Central memory CD8-positive, alpha-beta T cell (primary cell): ENCODE results near the gene SPPL2A.

Experiments used
- ATAC-seq: fragments of 150-1000 bp; cut with Tn5 transposase; replicated peaks from 2 replicates; pipeline ENCODE4 v1.10.0; 2022; ENCODE audit warnings: mild to moderate bottlenecking, moderate FRiP score, moderate number of reproducible peaks; ENCODE audit not compliant: poor library complexity, severe bottlenecking; ENCODE audit errors: extremely low read depth
- DNase-seq, 2 donors: peaks; one replicate each; pipeline ENCODE4 v3.0.0; 2021; ENCODE audit warnings: low spot score in 2 of 2
- H3K27ac Mint-ChIP-seq: one replicate; pipeline ENCODE4 v1.8.0; 2022; ENCODE audit warnings: low read depth, mild to moderate bottlenecking, moderate library complexity, mixed read lengths
- H3K27me3 Mint-ChIP-seq: one replicate; pipeline ENCODE4 v1.8.0; 2022; ENCODE audit warnings: mixed read lengths
- H3K36me3 Mint-ChIP-seq: one replicate; pipeline ENCODE4 v1.8.0; 2022; ENCODE audit warnings: mild to moderate bottlenecking, moderate library complexity, mixed read lengths; ENCODE audit not compliant: insufficient read depth
- H3K4me1 Mint-ChIP-seq: one replicate; pipeline ENCODE4 v1.8.0; 2022; ENCODE audit warnings: mixed read lengths
- H3K4me3 Mint-ChIP-seq: one replicate; pipeline ENCODE4 v1.8.0; 2022; ENCODE audit warnings: mild to moderate bottlenecking, moderate library complexity, mixed read lengths
- H3K9me3 Mint-ChIP-seq: one replicate; pipeline ENCODE4 v1.8.0; 2022; ENCODE audit warnings: mixed read lengths

SPPL2A gene

DNA sequence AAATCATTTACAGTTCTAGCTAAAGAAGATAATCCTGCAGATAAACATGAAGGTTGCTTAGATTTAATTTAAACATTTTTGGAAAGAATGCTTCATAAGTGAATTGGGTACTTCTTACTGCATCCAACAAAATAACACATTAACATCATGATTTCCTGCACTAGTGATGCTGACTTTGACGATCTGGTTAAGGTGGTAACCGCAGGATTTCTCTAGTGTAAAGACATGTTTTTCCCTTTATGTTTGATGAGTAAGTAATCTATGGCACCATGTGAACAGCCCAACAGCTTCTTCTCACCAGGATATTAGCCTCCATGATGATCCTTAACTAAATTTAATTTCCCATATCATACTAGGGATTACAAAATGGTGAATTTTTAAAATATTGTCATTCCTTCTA lies 14.1 kb downstream of the SPPL2A start:
- Mint-ChIP-seq H3K27ac (peak overlapping the region; percentile 18), H3K36me3 (peaks cover 28% of the 10 kb centered on the region), H3K27me3 (no peaks in the 10 kb centered on the region), H3K9me3 (no peaks in the 10 kb centered on the region), H3K4me3 (peak overlapping the region; percentile 7), H3K4me1 (peaks cover 27% of the 10 kb centered on the region)
- ATAC-seq (peak; percentile 95), DNase-seq (no peak)

DNA sequence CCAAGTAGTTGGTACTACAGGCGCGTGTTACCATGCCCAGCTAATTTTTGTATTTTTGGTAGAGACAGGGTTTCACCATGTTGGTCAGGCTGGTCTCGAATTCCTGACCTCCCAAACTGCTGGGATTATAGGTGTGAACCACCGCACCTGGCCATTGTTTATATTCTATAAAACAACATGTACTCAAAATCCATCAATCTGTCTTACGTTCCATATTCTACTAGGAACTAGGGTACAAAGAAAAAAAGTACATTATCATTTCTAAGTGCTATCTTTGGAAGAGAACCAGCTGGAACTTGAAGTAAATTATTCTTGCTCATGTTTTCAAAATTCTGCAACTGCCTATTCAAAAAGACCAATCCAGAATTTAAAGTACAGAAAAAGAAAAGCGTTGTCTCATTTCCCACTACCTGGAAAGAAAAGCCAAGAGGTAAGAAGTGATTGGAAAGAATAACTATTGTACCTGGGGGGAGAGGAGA lies 15.2 kb downstream of the SPPL2A start:
- Mint-ChIP-seq H3K36me3 (peaks cover 36% of the 10 kb centered on the region), H3K27me3 (no peaks in the 10 kb centered on the region), H3K4me3 (no peak overlapping the region), H3K9me3 (no peaks in the 10 kb centered on the region), H3K4me1 (peaks cover 26% of the 10 kb centered on the region), H3K27ac (no peak overlapping the region)
- DNase-seq, result no peak
- no peak for ATAC-seq

DNA sequence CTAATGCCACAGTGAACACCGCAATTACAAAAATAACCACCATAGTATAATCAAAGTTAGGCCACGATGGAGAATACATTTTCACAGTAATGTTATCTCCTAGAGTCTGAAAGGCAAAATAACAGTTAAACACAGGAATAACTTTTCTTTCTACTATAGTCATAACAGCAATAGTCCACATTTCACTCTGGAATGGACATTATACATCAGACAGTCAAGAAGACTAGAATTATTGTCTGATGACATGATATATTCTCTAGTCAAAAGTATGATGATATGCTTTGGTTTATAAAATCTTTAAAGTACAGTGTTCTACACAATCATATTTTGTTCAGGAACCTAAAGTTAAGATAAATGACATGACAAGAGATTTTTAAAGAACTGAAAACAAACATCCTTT lies 18.0 kb downstream of the SPPL2A start:
- Mint-ChIP-seq H3K27ac (no peak overlapping the region), H3K4me1 (peaks cover 18% of the 10 kb centered on the region), H3K9me3 (no peaks in the 10 kb centered on the region), H3K27me3 (no peaks in the 10 kb centered on the region), H3K36me3 (peaks cover 40% of the 10 kb centered on the region), H3K4me3 (no peak overlapping the region)
- DNase-seq (no peak), ATAC-seq (no peak)

- no peak overlapping the region for H3K4me3 Mint-ChIP-seq
- no peak overlapping the region for H3K27ac Mint-ChIP-seq
- H3K36me3 Mint-ChIP-seq, result peaks cover 46% of the 10 kb centered on the region
- ATAC-seq (no peak), DNase-seq (no peak)
- no peaks in the 10 kb centered on the region for H3K4me1 Mint-ChIP-seq
- H3K27me3 Mint-ChIP-seq, result no peaks in the 10 kb centered on the region
- no peaks in the 10 kb centered on the region for H3K9me3 Mint-ChIP-seq
Observed at GRCh38 chr15:50744601-50745000, 20.9 kb downstream of the SPPL2A start.

DNA sequence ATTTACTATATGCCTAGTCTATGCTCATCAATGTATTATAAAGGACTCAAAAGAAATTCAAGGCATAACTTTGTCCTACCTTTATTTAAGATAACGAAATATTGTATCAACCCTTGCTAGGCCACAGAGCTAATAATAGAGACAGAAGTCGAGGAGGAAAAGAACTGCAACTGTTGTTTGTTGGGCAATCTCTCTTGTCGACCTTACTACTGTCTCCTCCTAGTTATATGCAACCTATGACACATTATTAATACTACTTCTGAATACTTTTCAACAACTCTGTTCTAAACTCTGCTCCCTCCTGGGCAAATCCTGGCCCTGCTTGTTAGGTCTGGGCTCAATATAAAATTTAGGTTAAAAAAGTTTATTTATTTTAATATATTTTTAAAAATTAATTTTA lies 24.6 kb downstream of the SPPL2A start:
- DNase-seq, result no peak
- no peak for ATAC-seq
- Mint-ChIP-seq H3K27me3 (no peaks in the 10 kb centered on the region), H3K9me3 (no peaks in the 10 kb centered on the region), H3K36me3 (peaks cover 46% of the 10 kb centered on the region), H3K4me1 (no peaks in the 10 kb centered on the region), H3K27ac (no peak overlapping the region), H3K4me3 (no peak overlapping the region)

GRCh38 chr15:50736823-50737222 lies 28.7 kb downstream of the SPPL2A start:
- Mint-ChIP-seq H3K27ac (no peak overlapping the region), H3K27me3 (no peaks in the 10 kb centered on the region), H3K9me3 (no peaks in the 10 kb centered on the region), H3K4me1 (no peaks in the 10 kb centered on the region), H3K36me3 (peaks cover 54% of the 10 kb centered on the region), H3K4me3 (no peak overlapping the region)
- DNase-seq (no peak), ATAC-seq (no peak)

DNA sequence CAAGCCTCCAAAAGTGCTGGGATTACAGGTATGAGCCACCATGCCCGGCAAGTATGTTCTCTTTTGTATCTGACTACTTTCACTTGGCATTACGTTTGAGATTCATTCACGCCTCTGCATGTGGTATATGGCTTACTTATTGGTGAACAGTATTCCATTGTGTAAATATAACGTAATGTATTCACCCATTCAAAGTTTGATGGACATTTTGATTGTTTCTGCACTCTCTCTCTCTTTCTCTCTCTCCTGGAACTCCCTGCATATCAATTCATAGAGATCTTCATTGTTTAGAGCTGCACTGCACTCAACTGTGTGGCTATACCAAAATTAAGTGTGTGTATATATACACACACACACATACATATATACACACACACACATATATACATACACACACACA lies 30.4 kb downstream of the SPPL2A start:
- peaks cover 55% of the 10 kb centered on the region for H3K36me3 Mint-ChIP-seq
- no peaks in the 10 kb centered on the region for H3K4me1 Mint-ChIP-seq
- DNase-seq, result no peak
- H3K27me3 Mint-ChIP-seq, result no peaks in the 10 kb centered on the region
- ATAC-seq, result no peak
- H3K4me3 Mint-ChIP-seq, result no peak overlapping the region
- H3K27ac Mint-ChIP-seq, result no peak overlapping the region
- H3K9me3 Mint-ChIP-seq, result no peaks in the 10 kb centered on the region

DNA sequence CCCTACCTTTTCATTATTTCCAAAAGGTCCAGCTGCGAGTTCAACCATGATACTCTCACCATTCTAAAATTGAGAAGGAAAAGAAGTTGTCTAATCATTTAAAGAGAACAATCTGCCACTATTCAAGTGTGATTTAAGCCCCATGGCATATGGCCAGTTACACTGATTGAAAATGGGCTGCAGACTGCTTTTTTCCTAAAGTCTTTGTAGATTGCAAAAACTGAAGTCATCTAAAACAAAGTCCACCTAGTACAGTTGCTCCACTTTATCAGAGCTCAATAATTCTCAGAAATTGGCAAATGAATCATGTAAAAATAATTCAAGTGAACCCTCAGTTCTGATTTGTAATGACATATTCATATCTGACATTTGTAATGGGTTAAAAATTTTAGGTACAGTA lies 39.2 kb downstream of the SPPL2A start:
- no peak for ATAC-seq
- no peak overlapping the region for H3K4me3 Mint-ChIP-seq
- no peaks in the 10 kb centered on the region for H3K4me1 Mint-ChIP-seq
- no peaks in the 10 kb centered on the region for H3K27me3 Mint-ChIP-seq
- DNase-seq, result no peak
- H3K27ac Mint-ChIP-seq, result no peak overlapping the region
- H3K36me3 Mint-ChIP-seq, result peaks cover 47% of the 10 kb centered on the region
- H3K9me3 Mint-ChIP-seq, result no peaks in the 10 kb centered on the region

- no peaks in the 10 kb centered on the region for H3K4me1 Mint-ChIP-seq
- H3K4me3 Mint-ChIP-seq, result no peak overlapping the region
- no peak for DNase-seq
- no peak overlapping the region for H3K27ac Mint-ChIP-seq
- ATAC-seq, result no peak
- H3K9me3 Mint-ChIP-seq, result no peaks in the 10 kb centered on the region
- H3K36me3 Mint-ChIP-seq, result peaks cover 24% of the 10 kb centered on the region
- no peaks in the 10 kb centered on the region for H3K27me3 Mint-ChIP-seq
Observed at GRCh38 chr15:50718700-50719125, 46.8 kb downstream of the SPPL2A start.

DNA sequence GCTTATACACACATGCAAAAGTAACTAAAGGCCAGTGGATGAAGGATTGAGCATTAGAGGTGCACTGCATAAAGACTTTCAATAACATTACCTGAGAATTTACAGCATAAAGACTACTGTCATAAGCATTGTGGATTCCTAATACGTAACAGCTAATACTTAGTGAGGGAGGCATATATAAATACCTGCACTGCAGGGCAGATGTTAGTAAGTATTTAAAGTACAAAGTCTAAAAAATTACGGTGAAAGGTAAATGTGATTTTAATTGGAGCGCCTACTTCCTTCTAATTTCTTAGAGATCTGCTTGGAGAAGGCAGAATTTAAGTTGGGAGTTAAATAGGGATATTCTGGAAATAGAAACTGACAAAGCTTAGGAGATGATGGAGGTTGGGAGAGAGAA lies 53.5 kb downstream of the SPPL2A start:
- peaks cover 23% of the 10 kb centered on the region for H3K36me3 Mint-ChIP-seq
- H3K4me1 Mint-ChIP-seq, result no peaks in the 10 kb centered on the region
- H3K4me3 Mint-ChIP-seq, result no peak overlapping the region
- ATAC-seq, result no peak
- DNase-seq, result no peak
- peak overlapping the region; percentile 29 for H3K27ac Mint-ChIP-seq
- no peaks in the 10 kb centered on the region for H3K9me3 Mint-ChIP-seq
- no peaks in the 10 kb centered on the region for H3K27me3 Mint-ChIP-seq

- DNase-seq, result no peak
- no peak overlapping the region for H3K4me3 Mint-ChIP-seq
- no peaks in the 10 kb centered on the region for H3K4me1 Mint-ChIP-seq
- peak overlapping the region; percentile 72 for H3K27ac Mint-ChIP-seq
- no peak for ATAC-seq
- H3K27me3 Mint-ChIP-seq, result no peaks in the 10 kb centered on the region
- H3K36me3 Mint-ChIP-seq, result peaks cover 26% of the 10 kb centered on the region
- H3K9me3 Mint-ChIP-seq, result no peaks in the 10 kb centered on the region
Observed at GRCh38 chr15:50710585-50710984, 54.9 kb downstream of the SPPL2A start.

DNA sequence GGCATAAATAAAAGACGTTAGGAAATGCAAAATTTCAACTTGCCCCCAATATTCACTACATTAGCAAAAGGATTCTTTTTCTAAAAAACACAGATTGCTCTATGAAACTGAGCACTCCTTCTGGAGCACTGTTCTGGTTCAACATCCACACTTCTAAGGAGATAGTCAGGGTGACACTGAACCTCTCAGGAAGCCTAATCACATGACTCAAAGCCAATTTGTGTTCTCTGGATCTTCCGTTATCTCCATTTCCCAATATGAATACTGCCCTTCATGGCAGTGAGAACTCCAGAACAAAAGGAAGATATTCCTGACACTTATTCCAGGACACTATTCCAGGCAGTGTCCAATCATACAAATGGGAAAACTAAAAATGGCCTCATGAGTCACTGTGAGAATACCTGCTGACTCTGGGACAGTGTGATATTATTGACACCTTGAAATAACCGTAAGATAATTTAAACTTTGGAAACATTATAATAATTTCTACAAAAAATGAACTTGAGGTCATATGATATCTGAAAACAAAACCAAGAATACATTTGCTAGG lies 57.6 kb downstream of the SPPL2A start:
- Mint-ChIP-seq H3K4me3 (no peak overlapping the region), H3K9me3 (no peaks in the 10 kb centered on the region), H3K27me3 (no peaks in the 10 kb centered on the region), H3K27ac (no peak overlapping the region), H3K4me1 (no peaks in the 10 kb centered on the region), H3K36me3 (peaks cover 23% of the 10 kb centered on the region)
- ATAC-seq (no peak), DNase-seq (no peak)

- no peak overlapping the region for H3K27ac Mint-ChIP-seq
- H3K9me3 Mint-ChIP-seq, result no peaks in the 10 kb centered on the region
- no peaks in the 10 kb centered on the region for H3K4me1 Mint-ChIP-seq
- H3K27me3 Mint-ChIP-seq, result no peaks in the 10 kb centered on the region
- peaks cover 16% of the 10 kb centered on the region for H3K36me3 Mint-ChIP-seq
- ATAC-seq (no peak), DNase-seq (no peak)
- no peak overlapping the region for H3K4me3 Mint-ChIP-seq
Observed at GRCh38 chr15:50702762-50703334, 62.7 kb downstream of the SPPL2A start.
